ENCODE data around the gene MARF1.
"Not testable (repeated sequence)": the region's sequence is repeated elsewhere in the genome, so short reads cannot be mapped to it uniquely, and the experiment has no call there.

Gene MARF1

DNA sequence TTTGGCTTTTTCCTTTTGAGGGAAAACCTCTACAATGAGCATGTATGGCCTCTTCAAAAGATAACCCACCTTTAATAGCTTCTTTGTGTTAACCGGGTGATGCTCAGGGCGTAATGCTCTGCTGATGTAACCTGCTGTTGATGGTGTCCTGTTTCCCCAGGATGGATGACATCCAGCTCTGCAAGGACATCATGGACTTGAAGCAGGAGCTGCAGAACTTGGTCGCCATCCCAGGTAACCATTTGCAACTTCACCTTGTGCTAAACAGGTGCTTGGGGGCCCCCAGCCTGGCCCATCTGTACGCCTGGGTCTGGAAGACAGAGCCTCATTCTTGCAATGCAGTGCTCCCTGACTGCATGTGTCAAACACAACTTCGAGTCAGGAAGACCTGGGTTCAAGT lies 75.1 kb downstream of the MARF1 start:
- no peak for DNase-seq

DNA sequence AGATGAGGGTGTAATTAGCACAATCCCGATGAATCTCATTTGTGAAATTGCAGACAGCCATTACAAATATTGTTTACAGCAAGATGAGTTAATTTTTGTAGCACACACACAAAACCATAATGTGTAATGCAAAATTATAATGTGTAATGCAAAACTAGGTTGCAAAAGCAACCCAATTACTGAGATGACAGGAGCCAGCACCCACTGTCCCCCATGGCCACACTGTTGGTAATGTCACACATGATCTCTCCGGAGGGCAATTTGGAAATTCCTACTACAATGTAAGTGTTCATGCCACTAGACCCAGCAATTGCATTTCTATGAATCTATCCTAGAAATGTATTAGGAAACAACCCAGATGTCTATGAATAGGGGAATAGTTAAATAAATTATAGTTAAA lies 76.9 kb downstream of the MARF1 start:
- no peak for DNase-seq

DNA sequence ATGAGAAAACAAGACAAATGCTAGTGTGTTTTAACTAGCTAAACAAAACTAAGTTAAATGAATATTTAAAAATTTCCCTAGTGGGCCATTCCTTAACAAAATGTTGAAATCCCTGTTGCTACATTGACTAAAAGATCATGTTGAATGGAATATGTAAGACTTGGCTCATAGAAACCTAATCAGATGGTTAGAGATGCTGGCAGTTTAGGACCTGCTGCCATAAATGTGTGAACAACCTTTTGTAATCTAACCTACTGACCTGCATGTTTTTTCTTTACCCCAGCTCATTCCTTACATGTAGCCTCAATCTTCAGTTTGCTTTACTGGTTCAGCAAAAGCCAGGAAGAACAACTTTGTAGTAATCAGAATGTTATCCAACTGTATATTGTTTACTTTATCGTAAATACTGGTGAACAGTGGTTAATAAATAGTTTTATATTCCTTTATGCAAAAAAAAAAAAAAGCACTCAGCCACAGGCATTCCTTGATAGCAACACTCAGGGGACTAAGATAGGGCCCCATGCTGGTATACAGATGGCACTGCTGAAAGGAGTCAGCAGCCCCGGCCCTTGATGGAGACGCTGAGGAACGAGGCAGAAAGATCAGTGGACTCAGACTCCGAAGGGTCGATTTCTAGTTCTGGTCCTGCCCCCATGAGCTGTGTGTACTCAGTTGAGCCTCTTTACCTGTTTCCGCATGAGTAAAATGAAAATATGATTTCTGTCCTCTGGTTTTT lies 78.2 kb downstream of the MARF1 start:
- no peak for DNase-seq

DNA sequence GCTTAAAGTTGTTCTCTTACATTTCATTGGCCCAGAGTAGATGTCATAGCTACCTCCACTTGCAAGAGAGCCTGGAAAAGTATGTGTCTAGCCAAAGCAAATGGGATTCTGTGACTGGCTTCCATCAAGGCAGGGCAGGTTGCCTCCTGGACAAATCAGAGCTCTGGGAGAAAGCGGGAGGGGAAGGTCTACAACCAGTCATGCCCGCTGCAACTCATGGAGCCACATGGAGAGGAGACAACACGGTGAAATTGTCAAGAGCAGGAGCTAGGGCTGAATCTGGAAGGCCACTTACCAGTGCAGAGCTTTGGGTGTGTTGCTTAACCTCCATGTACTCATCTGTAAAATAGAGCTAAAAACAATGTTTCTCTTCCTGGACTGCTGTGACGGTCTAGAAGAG lies 83.8 kb downstream of the MARF1 start:
- no peak for DNase-seq

DNA sequence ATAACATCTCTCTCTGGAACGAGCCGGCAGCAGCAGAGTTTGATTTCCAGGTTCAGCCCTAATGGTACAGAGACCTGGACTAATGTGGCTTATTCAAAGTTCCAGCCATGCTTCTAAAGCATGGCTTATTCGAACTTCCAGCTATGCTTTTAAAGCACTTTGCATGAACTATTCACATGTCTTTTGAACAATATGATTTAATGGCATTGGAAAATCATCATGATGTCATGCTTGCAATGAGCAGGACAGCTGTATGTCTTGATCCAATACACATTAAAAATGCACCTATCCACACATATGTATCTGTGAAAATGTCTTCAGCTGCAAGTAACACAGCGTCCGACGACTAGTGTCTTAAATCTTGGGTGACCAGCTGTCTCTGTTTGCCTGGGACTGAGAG lies 85.7 kb downstream of the MARF1 start:
- no peak for DNase-seq

DNA sequence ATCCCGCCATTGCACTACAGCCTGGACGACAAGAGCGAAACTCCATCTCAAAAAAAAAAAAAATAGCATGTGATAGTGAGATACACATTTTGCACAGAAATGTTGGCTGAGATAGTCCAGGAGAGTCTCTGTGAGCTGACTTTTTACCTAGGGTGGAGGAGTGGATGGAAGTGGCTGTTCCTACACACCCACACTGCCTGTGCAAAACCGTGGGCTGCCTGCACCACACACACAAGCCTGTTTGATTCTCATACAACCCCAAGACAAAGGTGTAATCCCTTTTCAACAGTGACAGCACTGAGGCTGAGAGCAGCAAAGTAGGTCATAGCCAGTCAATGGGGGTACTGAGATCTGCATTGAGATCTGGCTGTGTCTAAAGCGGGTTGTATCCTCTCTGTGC lies 86.8 kb downstream of the MARF1 start:
- no peak for DNase-seq

DNA sequence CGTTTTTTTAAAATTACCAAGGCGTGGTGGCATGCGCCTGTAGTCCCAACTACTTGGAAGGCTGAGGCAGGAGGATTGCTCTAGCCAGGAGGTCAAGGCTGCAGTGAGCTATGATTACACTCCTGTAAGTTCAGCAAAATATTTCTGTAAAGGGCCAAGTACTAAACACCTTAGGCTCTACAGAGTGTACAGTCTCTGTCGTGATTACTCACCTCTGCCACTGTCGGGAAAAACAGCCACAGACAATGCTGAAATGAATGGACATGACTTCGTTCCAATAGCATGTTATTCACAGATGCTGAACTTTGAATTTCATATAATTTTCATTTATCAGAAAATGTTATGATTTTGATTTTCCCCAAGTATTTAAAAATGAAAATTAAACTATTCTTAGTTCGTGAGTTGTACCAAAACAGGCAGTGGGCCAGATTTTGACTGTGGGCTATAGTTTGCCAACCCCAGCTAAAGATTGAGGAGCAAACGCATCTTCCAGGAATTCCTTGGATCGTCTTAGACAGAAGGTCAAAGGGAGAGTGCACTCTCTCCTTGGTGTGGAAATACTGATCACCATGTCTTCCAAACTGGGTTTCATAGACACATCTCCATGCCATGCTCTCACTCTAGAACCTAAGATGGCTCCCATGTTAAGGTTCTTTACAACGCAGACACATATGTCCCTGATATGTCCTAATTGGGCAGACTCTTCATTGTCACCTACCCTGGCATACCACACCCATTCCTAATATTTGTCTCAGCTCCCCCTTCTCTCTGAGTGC lies 89.5 kb downstream of the MARF1 start:
- no peak for DNase-seq

DNA sequence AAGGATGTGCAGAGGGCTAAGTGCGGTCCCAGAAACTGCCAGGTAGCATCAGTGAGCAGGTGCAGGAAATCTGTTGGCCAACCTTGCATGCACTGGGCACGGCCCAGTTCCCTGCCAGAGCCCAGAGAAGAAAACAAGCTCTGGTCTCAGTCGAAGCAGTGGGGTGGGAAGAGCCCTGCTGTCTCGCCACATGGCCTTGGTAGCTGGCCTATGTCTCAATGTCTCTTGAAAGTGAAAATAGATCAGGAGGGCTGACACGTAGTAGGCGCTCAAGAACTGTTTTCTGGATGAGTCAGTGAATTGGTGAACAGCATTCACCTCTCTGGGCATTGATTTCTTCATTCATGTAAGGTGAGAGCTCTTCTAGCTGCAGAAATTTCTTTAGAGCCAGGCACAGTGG lies 90.4 kb downstream of the MARF1 start:
- DNase-seq, result no peak

DNA sequence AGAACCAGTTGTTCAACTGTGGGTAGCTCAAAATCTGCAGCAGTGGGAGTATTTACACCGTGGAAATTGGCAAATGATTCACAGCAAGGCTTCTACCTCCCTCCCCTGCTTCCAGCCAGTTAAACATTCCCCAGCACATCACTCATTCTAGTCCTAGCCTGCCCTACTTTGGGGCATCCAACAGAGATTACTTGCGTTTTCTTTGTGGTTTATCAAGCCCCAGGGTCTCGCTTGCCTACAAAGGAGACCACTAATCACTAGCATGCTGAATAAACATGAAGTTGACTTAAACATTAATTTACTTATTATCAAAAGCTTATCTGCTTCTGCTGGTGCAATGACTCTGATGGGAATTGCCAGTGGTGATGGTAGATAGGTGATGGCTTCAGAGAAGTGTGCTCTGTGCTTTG lies 94.5 kb downstream of the MARF1 start:
- DNase-seq, result no peak

DNA sequence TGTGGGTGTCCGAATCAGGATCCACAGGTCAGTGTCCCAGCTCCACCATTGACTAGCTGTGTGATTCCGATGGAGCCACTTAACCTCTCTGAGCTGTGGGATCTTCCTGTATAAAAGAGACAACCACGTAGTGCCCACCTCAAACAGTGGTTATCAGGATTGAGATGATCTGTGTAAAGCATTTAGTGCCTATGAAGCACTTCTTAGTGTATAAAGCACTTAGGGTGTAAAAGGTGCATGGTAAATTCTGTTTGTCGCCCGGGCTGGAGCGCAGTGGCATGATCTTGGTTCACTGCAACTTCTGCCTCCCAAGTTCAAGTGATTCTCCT lies 95.2 kb downstream of the MARF1 start:
- DNase-seq, result no peak

DNA sequence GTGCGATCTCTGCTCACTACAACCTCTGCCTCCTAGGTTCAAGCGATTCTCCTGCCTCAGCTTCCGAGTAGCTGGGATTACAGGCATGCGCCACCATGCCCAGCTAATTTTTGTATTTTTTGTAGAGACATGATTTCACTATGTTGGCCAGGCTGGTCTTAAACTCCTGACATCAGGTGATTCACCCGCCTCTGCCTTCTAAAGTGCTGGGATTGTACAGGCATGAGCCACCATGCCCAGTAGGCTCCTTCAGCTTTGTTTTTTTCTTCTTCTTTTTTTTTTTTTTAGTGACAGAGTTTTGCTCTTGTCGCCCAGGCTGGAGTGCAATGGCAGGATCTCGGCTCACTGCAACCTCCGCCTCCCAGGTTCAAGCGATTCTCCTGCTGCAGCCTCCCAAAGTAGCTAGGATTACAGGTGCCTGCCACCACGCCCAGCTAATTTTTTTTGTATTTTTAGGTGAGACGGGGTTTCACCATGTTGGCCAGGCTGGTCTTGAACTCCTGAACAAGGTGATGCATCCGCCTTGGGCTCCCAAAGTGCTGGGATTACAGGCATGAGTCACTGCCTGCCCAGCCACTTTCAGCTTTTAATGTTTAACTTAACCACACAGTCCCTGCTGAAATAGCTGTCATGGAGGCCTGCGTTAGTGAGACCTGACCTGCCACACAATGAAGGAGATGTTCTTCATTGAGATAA lies 95.7 kb downstream of the MARF1 start:
- DNase-seq, result not testable (repeated sequence)

DNA sequence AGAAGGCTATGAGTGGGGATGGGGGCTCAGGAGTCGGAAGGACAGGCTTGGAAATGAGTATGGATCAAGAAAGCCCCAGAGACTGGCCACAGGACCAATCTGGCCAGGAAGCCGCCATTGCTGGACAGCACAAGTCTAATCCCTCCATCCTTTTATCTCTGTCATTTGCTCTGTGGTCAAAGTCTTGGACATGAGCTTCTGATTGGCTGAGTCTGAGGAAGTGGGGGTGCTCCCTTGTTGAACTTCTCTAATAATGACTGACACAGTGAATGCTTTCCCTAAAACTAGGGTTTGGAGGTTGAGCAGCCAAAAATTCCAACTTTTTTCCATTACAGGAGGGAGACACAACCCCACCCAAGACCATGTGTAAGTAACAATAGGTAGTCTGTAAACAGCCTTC lies 97.4 kb downstream of the MARF1 start:
- DNase-seq, result no peak

DNA sequence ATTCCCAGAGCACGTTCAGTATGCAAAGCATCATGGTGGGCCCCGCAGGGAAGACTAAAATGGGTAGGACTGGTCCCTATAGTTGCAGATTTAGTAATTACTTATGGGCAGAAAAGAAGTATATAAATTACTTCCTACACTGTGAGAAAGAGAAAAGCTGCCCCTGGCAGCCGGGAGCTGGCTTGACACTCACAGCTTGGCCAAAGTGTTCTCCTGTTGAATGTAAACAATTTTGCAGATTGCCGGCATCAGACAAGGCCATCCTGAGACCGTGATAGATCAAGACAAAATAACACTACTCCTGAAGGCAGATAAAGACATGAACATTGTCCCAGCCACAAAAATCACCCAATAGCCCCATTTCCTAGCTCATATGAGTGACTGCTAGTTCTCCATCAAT lies 98.5 kb downstream of the MARF1 start:
- DNase-seq, result no peak

Measured in activated gamma-delta T cell (primary cell).